Loucy (cell line): ENCODE data around the gene KRT14.
"Not testable (repeated sequence)": the region's sequence is repeated elsewhere in the genome, so short reads cannot be mapped to it uniquely, and the experiment has no call there.

Source experiments
- EZH2phosphoT487 ChIP-seq: fragments of 200-600 bp; IDR thresholded peaks from 2 replicates; pipeline ENCODE4 v1.6.1; 2018; ENCODE audit warnings: antibody characterized with exemption, mild to moderate bottlenecking, moderate library complexity, borderline replicate concordance
- TF ChIP-seq, protein P1 (sequence below): fragments of 200-600 bp; sonication (generic); conservative IDR thresholded peaks from 2 replicates; pipeline ENCODE4 v1.5.1; 2014; ENCODE audit warnings: mild to moderate bottlenecking, antibody characterized with exemption, low read length

- TF ChIP-seq, protein P1, sequence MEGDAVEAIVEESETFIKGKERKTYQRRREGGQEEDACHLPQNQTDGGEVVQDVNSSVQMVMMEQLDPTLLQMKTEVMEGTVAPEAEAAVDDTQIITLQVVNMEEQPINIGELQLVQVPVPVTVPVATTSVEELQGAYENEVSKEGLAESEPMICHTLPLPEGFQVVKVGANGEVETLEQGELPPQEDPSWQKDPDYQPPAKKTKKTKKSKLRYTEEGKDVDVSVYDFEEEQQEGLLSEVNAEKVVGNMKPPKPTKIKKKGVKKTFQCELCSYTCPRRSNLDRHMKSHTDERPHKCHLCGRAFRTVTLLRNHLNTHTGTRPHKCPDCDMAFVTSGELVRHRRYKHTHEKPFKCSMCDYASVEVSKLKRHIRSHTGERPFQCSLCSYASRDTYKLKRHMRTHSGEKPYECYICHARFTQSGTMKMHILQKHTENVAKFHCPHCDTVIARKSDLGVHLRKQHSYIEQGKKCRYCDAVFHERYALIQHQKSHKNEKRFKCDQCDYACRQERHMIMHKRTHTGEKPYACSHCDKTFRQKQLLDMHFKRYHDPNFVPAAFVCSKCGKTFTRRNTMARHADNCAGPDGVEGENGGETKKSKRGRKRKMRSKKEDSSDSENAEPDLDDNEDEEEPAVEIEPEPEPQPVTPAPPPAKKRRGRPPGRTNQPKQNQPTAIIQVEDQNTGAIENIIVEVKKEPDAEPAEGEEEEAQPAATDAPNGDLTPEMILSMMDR = not testable (repeated sequence)
- TF ChIP-seq EZH2phosphoT487 = not testable (repeated sequence)
Measured at GRCh38 chr17:41626028-41626913, 39.6 kb upstream of the KRT14 start.
